GM19468 (cell line): ENCODE measurements around the gene SH3BP4.

Experiments
- ATAC-seq: cut with Tn5 transposase; IDR thresholded peaks from one replicate; pipeline ENCODE4 v1.9.1; 2021; ENCODE audit warnings: mild to moderate bottlenecking, moderate library complexity, moderate number of reproducible peaks; ENCODE audit not compliant: unreplicated experiment; ENCODE audit errors: extremely low read depth

Gene SH3BP4

GRCh38 chr2:234994438-234995321, 42.9 kb downstream of the SH3BP4 start:
- no peak for ATAC-seq

DNA sequence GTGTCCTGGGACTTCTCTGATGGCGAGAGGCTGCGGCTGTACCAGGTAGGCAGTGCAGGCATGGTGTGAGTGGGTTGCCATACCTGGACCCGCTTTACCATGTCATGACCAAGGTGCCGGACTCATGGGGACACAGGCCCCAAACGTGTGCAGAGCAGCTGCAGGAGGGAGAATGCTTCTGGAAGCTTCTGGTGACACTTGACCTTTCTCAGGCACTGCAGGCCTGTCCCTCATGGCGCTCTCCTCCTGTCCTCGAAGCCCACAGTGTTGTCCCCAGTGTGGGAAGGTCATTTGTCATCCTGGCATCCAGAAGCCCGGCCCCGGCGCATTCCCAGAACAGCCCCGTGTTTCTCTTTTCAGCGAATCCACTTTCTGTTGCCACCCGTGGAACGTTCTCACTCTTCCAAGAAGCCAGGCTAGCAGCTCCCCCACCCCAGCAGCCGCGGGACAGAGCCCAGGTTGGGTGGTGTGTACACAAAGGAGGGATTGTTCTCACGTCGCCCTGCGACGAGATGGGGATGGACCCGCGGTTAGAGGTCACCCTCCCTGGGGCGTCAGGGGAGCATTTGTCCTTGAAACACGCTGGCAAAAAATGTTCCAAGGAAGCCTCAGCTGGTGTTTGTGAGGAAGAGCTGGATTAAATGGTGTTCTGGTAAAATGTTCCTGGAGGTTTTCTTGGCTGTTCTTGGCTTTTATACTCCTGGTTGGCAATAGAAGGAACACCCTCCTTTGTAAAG, 43.7 kb downstream of the SH3BP4 start:
- no peak for ATAC-seq

- ATAC-seq, result no peak
Measured at GRCh38 chr2:234996069-234996940, 44.5 kb downstream of the SH3BP4 start.

GRCh38 chr2:234996941-234997270, 45.1 kb downstream of the SH3BP4 start:
- ATAC-seq, result no peak

- ATAC-seq, result no peak
Measured at GRCh38 chr2:234997389-234997788, 45.6 kb downstream of the SH3BP4 start.

- no peak for ATAC-seq
Measured at GRCh38 chr2:234998404-234999211, 46.8 kb downstream of the SH3BP4 start.

GRCh38 chr2:234999740-235000425, 48.1 kb downstream of the SH3BP4 start:
- ATAC-seq, result no peak

DNA sequence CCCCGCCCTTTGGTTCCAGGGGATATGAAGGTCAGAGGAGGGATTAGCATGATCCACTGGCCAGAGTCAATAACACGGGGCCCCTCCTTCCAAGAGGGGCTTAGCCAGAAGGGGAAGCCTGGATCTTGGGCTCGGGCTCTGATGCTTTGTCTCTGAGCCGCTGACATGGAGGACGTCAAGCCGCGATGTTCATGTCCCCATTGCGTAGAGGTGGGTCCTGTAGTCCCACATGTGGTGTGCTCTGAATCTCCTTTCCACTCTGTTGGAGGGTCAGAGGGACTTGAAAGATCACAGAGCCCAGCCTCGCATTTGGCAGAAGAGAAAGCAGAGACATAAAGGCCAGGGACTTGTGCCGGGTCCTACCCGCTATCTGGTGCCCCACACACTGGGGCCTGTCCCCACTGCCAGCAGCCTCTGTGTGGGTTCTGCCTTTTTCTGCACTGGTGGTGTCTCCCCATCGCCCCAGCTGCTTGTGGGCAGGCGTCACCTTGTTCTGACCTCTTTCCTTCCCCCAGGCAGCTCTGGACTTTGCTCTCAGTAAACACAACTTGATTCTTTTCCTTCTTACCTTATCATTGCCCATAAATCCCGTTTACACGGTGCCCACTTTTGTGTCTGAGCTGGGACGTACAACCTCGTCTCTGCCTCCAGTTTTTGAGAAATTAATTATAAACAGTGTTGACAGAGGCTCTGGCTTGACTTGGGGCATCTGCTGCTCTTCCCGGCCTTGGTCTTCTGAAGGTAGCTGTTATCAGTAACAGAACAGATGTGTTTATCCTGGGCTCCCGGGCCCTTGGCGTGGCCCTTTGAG, 48.8 kb downstream of the SH3BP4 start:
- ATAC-seq, result no peak

DNA sequence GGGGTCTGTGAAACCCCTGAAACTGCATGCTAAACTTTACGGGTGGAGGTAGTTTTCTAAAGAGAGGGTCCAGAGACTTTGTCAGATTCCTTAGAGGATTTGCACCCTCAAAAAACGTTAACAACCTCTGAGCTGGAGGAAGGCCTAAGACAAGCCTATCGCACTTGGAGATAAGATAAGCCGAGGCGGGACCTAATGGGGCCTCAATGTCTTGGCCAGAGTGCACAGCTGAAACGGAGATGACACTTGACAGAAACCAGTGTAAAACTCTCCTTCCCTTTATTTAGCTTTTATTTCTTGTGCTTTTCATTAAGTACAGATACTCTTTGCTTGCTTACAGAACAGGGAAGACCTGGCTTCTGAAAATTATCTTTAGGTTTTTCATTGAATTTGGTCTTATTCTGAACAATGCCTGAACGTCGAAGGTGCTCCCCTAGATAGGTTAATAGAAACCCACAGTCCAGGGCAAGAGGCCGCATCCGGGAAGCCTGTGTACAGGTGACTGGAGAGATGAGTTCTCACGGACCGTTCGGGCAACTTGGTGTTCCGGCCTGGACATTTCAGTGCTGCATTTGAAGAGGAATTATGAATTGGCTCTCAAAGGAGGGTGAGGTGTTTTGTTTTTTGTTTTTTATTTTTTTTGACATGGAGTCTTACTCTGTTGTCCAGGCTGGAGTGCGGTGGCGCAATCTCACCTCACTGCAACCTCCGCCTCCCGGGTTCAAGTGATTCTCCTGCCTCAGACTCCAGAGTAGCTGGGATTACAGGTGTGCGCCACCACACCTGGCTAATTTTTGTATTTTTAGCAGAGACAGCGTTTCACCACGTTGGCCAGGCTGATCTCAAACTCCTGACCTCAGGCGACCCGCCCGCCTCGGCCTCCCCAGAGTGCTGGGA, 49.7 kb downstream of the SH3BP4 start:
- no peak for ATAC-seq

DNA sequence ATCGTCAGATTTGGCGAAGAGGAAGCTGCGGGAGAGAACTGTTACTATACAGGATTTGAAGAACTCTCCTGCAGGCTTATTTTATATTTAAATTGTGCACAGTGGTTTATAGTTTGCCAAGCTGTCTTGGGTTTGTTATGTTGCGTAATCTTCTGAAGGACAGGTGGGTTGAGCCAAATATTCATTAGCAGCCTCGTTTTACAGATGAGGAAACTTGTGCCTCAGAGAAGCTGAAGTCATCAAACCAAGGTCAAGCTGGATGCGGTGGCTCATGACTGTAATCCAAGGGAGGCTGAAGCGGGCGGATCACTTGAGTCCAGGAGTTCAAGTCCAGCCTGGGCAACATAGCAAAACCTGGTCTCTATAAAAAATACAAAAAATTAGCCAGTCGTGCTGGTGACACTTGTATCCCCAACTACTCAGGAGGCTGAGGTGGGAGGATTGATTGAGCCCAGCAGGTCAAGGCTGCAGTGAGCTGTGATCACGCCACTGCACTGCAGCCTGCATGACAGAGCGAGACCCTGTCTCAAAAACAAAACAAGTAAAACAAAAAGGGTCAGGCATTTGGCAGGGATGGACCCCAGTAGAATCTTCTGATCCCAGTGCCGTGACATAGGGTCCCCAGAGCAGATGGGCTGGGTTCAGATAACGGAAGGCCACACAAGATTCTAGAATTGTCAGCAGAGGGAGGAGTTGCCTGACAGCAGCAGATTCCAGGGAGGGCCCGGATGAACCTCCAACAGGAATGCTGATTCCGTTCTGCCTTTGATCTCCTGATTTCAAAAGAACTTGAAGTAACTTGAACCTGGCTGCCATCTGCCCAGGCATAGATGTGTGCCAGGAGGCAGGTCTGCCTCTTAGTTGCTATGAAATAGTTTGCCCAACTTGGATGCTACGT, 50.6 kb downstream of the SH3BP4 start:
- no peak for ATAC-seq

GRCh38 chr2:235003096-235003775, 51.4 kb downstream of the SH3BP4 start:
- ATAC-seq, result no peak

GRCh38 chr2:235004329-235004903, 52.6 kb downstream of the SH3BP4 start:
- no peak for ATAC-seq

- ATAC-seq, result no peak
Measured at GRCh38 chr2:235005023-235005422, 53.2 kb downstream of the SH3BP4 start.

DNA sequence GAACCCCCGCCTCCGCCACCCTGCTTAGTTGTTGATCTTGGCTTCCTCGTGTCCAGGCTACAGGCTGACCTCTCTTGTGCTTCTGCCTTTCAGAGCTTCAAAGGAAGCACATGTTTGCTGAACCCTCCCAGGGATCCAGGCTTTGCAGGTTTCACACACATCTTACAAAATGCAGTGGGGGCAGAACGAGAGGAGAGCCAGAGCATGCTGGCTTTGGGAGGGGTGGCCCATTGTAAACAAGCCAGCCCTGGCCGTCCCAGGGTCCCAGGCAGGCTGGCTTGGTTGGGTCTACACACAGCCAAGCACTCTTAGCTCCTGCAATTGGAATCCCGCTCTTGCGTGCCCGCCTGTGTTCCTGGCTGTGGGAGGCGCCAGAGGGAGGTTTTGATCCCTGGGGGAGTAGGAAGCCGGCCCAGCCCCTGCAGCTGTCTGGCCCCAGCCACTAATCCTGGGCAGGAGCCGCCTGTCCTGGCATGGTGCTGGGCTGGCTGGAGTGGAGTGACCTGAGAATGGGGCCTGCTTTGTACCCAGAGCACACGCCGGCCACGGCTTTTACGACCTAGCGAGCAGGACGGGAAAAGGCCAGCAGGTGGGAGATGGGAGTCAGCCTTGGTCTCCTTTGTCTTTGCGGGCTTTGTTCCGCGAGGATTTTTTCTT, 53.9 kb downstream of the SH3BP4 start:
- ATAC-seq, result no peak

DNA sequence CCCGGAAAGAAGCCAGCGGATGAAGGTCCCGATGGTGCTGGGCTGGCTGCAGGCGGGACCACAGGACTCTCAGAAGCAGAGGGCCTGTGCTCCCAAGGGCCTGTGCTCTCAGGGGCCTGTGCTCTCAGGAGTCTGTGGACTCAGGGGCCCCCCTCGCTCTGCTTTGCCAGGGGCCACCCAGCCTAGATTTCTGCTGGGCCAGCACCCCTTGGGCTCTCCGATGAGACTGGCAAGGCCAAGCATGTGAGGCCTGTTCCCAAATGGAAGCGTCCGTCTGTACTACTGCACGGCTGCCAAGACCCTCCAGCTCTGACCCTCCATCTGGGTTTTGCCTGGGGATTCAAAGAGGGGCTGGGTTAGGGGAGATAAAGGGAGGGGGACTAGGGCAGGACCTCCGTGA, 54.6 kb downstream of the SH3BP4 start:
- ATAC-seq, result no peak
